ENCODE results near the gene JAKMIP1.

The JAKMIP1 gene

GRCh38 chr4:6152869-6153705 is 47.3 kb downstream of the JAKMIP1 start:
- Histone ChIP-seq H3K9me3 (ENCODE audit: severe bottlenecking) (no peaks in the 10 kb centered on the region), H3K27me3 (ENCODE audit: insufficient read depth, low read depth, severe bottlenecking) (no peaks in the 10 kb centered on the region), H3K4me3 (ENCODE audit: low read depth, low read length) (no peak overlapping the region), H3K36me3 (no peaks in the 10 kb centered on the region), H3K27ac (no peak overlapping the region)
- no peak for TF ChIP-seq CTCF (IDR thresholded peaks at IDR 0.05; ENCODE audit: low read depth, low read length)
- no peak for DNase-seq

- H3K4me3 ChIP-seq (ENCODE audit: low read depth, low read length) = no peak overlapping the region
- no peaks in the 10 kb centered on the region for H3K9me3 ChIP-seq (ENCODE audit: severe bottlenecking)
- peak; percentile 76 for DNase-seq
- H3K27me3 ChIP-seq (ENCODE audit: insufficient read depth, low read depth, severe bottlenecking) = no peaks in the 10 kb centered on the region
- H3K27ac ChIP-seq = peak overlapping the region; percentile 50
- no peaks in the 10 kb centered on the region for H3K36me3 ChIP-seq
- TF ChIP-seq CTCF (IDR thresholded peaks at IDR 0.05; ENCODE audit: low read depth, low read length) = no peak
Observed at GRCh38 chr4:6150046-6150735, 50.2 kb downstream of the JAKMIP1 start.

- Histone ChIP-seq H3K36me3 (no peaks in the 10 kb centered on the region), H3K27me3 (ENCODE audit: insufficient read depth, low read depth, severe bottlenecking) (no peaks in the 10 kb centered on the region), H3K27ac (no peak overlapping the region), H3K4me3 (ENCODE audit: low read depth, low read length) (no peak overlapping the region), H3K9me3 (ENCODE audit: severe bottlenecking) (peaks cover 8% of the 10 kb centered on the region)
- DNase-seq = no peak
- no peak for TF ChIP-seq CTCF (IDR thresholded peaks at IDR 0.05; ENCODE audit: low read depth, low read length)
Observed at GRCh38 chr4:6148506-6149205, 51.7 kb downstream of the JAKMIP1 start.

GRCh38 chr4:6147441-6147840 is 52.9 kb downstream of the JAKMIP1 start:
- no peaks in the 10 kb centered on the region for H3K27me3 ChIP-seq (ENCODE audit: insufficient read depth, low read depth, severe bottlenecking)
- TF ChIP-seq CTCF (IDR thresholded peaks at IDR 0.05; ENCODE audit: low read depth, low read length) = no peak
- H3K27ac ChIP-seq = no peak overlapping the region
- peaks cover 8% of the 10 kb centered on the region for H3K9me3 ChIP-seq (ENCODE audit: severe bottlenecking)
- no peak overlapping the region for H3K4me3 ChIP-seq (ENCODE audit: low read depth, low read length)
- no peak for DNase-seq
- H3K36me3 ChIP-seq = no peaks in the 10 kb centered on the region

DNA sequence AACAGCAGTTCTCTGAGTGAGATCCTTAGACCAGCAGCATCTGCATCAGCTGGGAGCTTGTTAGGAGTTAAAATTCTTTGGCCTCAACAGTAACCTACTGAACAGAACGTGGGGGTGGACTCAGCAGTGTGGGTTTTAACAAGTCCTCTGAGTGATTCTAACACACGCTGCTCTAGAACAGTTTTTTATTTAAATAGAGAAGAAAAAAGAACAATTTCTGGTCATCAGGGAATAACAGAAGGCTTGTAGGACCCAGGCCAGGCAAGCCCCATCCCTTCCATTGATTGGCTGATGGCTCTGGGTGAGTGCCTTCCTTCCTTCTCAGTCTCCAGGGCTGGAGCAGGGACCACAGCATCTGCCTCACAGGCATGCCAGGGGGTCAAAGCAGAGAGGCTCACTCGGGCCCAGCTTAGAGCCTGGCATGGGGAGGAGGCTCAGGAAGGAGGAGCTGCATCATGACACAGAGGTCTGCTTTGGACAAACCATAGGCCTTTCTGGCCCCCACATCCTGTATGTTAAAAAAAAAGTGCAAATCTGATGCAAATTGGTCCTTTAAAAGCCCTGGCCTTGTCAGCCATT is 56.7 kb downstream of the JAKMIP1 start:
- no peak for DNase-seq
- Histone ChIP-seq H3K27ac (no peak overlapping the region), H3K36me3 (no peaks in the 10 kb centered on the region), H3K9me3 (ENCODE audit: severe bottlenecking) (peaks cover 8% of the 10 kb centered on the region), H3K4me3 (ENCODE audit: low read depth, low read length) (no peak overlapping the region), H3K27me3 (ENCODE audit: insufficient read depth, low read depth, severe bottlenecking) (no peaks in the 10 kb centered on the region)
- TF ChIP-seq CTCF (IDR thresholded peaks at IDR 0.05; ENCODE audit: low read depth, low read length) = no peak
